Rectal smooth muscle tissue (tissue), 1 donor: ENCODE measurements around the gene ANKRD60.

Experiments
- H3K27ac ChIP-seq: one replicate; pipeline ENCODE4 v1.7.0; 2013; ENCODE audit warnings: low read depth, low read length, inconsistent platforms
- H3K27me3 ChIP-seq: one replicate; pipeline ENCODE4 v1.7.0; 2013; ENCODE audit warnings: low read length; ENCODE audit not compliant: control insufficient read depth, insufficient read depth
- H3K36me3 ChIP-seq: one replicate; pipeline ENCODE4 v1.7.0; 2013; ENCODE audit warnings: low read length; ENCODE audit not compliant: control insufficient read depth, insufficient read depth
- H3K4me1 ChIP-seq: one replicate; pipeline ENCODE4 v1.7.0; 2013; ENCODE audit warnings: low read length; ENCODE audit not compliant: control insufficient read depth, insufficient read depth
- H3K4me3 ChIP-seq: one replicate; pipeline ENCODE4 v1.7.0; 2013; ENCODE audit warnings: low read length
- H3K9ac ChIP-seq: one replicate; pipeline ENCODE4 v1.7.0; 2013; ENCODE audit warnings: low read length

The ANKRD60 gene

DNA sequence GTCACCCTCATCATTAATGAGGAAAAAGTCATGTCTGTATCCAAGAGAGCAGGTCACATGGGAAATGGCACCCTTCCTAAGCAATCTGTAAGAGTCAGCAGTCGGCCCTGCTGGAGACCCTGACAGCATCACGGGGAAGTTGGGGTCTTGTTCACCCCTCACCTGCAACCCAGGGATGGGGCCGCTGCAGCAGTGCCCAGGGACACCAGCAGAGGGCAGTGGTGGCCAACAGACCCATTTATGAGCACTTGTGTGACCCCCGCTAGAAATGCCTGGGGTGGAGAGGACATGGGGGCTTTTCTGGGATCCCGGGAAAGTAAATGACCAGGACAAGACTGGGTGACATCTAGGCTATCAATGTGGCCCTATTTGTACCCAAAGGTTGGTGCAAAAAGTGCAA is 35.9 kb downstream of the ANKRD60 start:
- no peak overlapping the region for H3K4me3 ChIP-seq
- no peaks in the 10 kb centered on the region for H3K4me1 ChIP-seq
- no peaks in the 10 kb centered on the region for H3K27me3 ChIP-seq
- no peak overlapping the region for H3K9ac ChIP-seq
- no peaks in the 10 kb centered on the region for H3K36me3 ChIP-seq
- H3K27ac ChIP-seq = no peak overlapping the region

- Histone ChIP-seq H3K9ac (no peak overlapping the region), H3K36me3 (no peaks in the 10 kb centered on the region), H3K27me3 (no peaks in the 10 kb centered on the region), H3K4me3 (no peak overlapping the region), H3K27ac (no peak overlapping the region), H3K4me1 (no peaks in the 10 kb centered on the region)
These were observed 36.4 kb downstream of the ANKRD60 start for GRCh38 chr20:58192065-58192464.

- no peak overlapping the region for H3K9ac ChIP-seq
- no peaks in the 10 kb centered on the region for H3K4me1 ChIP-seq
These were observed 39.9 kb downstream of the ANKRD60 start for GRCh38 chr20:58188527-58188926.

DNA sequence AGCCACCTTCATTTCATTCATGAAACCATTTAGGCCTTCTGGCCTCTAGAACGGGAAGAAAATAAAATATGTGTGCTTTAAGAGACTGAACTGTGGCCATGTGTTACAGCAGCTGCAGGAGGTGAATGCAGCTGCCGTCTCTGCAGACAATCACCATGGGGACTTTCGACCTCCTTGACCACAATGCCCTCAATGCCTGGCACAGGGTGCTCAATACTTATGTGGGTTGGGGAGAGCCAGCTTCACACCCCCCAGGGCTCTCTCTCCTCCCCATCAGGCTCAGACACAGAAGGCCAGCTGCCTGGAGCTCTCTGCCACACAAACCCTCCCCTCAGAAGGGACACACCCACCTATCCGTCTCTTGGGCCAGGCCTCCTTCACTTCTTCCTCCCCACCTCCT is 43.5 kb downstream of the ANKRD60 start:
- no peak overlapping the region for H3K9ac ChIP-seq

More at GRCh38 chr20:58188527-58188926, 39.9 kb downstream of the ANKRD60 start:
- Histone ChIP-seq H3K36me3 (no peaks in the 10 kb centered on the region), H3K27ac (no peak overlapping the region), H3K27me3 (no peaks in the 10 kb centered on the region), H3K4me3 (no peak overlapping the region)

DNA sequence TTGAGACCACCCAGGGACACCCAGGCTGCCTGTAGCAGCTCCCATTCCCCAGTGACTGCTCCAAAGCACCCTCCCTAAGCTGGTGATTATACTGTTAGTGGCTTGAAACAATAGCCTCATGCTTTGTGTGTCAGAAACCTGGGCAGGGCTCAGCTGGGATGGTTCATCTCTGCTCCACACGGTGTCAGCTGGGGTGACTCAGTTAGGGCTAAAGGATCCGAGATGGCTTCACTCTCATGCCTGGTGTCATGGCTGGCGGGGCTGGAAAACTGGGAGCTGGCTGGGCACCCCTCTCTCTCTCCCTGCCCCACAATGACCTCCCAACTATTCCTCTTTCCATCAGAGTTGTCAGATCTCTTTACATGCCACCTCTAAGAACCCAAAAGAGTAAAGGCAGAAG is 44.4 kb downstream of the ANKRD60 start:
- H3K27me3 ChIP-seq = peaks cover 4% of the 10 kb centered on the region
- H3K36me3 ChIP-seq = no peaks in the 10 kb centered on the region
- no peak overlapping the region for H3K9ac ChIP-seq
- H3K4me3 ChIP-seq = no peak overlapping the region
- no peak overlapping the region for H3K27ac ChIP-seq
- H3K4me1 ChIP-seq = no peaks in the 10 kb centered on the region

More for the DNA sequence above, 43.5 kb downstream of the ANKRD60 start:
- Histone ChIP-seq H3K27ac (no peak overlapping the region), H3K4me1 (no peaks in the 10 kb centered on the region), H3K36me3 (no peaks in the 10 kb centered on the region), H3K27me3 (peaks cover 1% of the 10 kb centered on the region), H3K4me3 (no peak overlapping the region)

DNA sequence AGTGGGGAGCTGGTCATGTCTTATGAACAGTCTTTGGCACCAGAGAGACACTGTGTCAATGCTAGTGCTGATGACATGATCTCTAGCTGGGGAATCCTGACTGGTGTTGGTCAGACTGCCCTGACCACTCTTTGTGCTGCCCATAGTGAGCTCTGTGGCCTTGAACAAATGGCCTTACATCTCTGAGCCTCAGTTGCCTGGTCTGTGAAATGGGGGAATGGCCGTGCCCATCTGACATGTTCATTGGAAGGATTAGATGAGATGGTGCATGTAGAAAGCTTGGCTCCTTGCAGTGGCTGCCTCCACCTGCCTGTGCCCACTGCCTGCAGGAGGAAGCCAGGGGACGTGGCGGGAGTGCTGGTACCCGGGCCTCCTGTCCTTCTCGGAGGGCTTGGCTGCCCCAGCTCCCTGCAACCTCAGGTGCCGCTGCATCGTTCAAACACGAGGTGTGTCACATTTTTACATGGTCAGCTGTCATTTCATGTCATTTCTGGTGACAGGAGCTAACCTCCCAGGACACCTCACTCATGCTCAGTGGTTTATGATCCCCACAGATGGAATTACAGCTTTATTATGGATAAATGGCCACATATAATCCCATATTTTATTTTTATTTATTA is 45.8 kb downstream of the ANKRD60 start:
- no peaks in the 10 kb centered on the region for H3K4me1 ChIP-seq
- H3K9ac ChIP-seq = no peak overlapping the region
- H3K36me3 ChIP-seq = no peaks in the 10 kb centered on the region
- H3K27me3 ChIP-seq = peaks cover 4% of the 10 kb centered on the region
- H3K27ac ChIP-seq = no peak overlapping the region
- no peak overlapping the region for H3K4me3 ChIP-seq

DNA sequence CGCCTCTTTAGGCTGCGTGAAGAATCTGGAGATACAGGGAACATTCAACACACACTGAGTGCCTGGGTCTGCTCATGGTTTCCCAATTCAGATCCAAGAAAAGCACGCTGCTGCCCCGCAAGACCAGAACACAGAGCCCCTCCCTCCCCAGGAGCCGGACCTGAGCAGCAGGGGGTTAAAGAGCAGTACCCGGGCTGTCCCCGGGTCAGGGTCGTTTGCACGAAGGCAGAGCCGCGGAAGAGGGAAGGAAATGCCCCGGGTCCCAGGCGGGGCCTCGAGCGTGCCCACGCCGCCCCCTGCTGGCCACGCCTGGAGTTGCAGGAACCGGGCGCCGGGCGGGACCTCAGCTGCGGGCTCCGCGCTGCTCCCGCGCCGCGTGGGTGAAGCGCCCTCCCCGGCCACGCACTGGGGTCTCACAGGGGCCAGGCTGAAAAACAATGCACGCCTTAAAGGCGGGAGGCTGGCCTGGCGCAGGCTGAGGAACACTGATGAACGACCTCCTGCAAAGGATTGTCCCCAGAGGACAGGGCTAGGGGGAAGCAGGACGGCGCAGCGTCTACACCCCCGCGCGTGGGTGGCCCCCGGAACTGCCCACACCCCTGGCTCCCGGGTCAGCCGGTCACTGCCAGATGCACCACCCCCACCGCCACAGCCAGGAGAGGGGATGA is 48.9 kb downstream of the ANKRD60 start:
- Histone ChIP-seq H3K27ac (no peak overlapping the region), H3K4me1 (peaks cover 3% of the 10 kb centered on the region), H3K27me3 (peaks cover 4% of the 10 kb centered on the region), H3K9ac (no peak overlapping the region), H3K4me3 (peak overlapping the region; percentile 57), H3K36me3 (no peaks in the 10 kb centered on the region)

GRCh38 chr20:58179083-58179431 is 49.4 kb downstream of the ANKRD60 start:
- H3K4me1 ChIP-seq = peaks cover 3% of the 10 kb centered on the region
- H3K9ac ChIP-seq = no peak overlapping the region
- H3K27ac ChIP-seq = no peak overlapping the region
- no peak overlapping the region for H3K4me3 ChIP-seq
- peaks cover 4% of the 10 kb centered on the region for H3K27me3 ChIP-seq
- no peaks in the 10 kb centered on the region for H3K36me3 ChIP-seq

GRCh38 chr20:58177799-58178198 is 50.7 kb downstream of the ANKRD60 start:
- no peaks in the 10 kb centered on the region for H3K36me3 ChIP-seq
- no peak overlapping the region for H3K4me3 ChIP-seq
- no peak overlapping the region for H3K9ac ChIP-seq
- H3K4me1 ChIP-seq = peaks cover 3% of the 10 kb centered on the region
- H3K27me3 ChIP-seq = peaks cover 4% of the 10 kb centered on the region
- no peak overlapping the region for H3K27ac ChIP-seq

DNA sequence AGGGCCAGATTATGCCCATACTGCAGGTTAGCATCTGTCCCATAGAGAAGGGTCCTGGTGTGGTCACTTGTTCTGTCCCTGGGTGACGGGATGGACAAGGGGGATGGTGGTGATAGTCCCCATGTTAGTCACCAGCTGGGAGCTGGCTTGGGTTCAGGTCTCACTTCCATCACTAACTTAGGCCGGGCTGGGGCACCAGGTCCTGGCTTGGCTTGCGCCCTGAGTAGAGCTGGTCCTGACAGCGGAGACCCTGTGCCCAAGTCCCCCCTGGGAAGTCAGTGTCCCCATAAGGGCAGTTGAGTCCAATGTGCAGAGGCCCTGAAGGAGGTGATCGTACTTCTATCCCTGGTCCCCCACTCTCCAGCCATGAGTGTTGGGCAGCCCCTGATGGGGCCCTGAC is 52.6 kb downstream of the ANKRD60 start:
- peak overlapping the region; percentile 69 for H3K27ac ChIP-seq
- H3K36me3 ChIP-seq = no peaks in the 10 kb centered on the region
- H3K9ac ChIP-seq = no peak overlapping the region
- H3K4me1 ChIP-seq = peaks cover 3% of the 10 kb centered on the region
- peaks cover 4% of the 10 kb centered on the region for H3K27me3 ChIP-seq
- peak overlapping the region; percentile 3 for H3K4me3 ChIP-seq

- Histone ChIP-seq H3K4me3 (peak overlapping the region; percentile 3), H3K4me1 (peaks cover 3% of the 10 kb centered on the region), H3K36me3 (no peaks in the 10 kb centered on the region), H3K27me3 (peaks cover 4% of the 10 kb centered on the region), H3K9ac (no peak overlapping the region), H3K27ac (peak overlapping the region; percentile 69)
These were observed 53.0 kb downstream of the ANKRD60 start for GRCh38 chr20:58175425-58175824.

DNA sequence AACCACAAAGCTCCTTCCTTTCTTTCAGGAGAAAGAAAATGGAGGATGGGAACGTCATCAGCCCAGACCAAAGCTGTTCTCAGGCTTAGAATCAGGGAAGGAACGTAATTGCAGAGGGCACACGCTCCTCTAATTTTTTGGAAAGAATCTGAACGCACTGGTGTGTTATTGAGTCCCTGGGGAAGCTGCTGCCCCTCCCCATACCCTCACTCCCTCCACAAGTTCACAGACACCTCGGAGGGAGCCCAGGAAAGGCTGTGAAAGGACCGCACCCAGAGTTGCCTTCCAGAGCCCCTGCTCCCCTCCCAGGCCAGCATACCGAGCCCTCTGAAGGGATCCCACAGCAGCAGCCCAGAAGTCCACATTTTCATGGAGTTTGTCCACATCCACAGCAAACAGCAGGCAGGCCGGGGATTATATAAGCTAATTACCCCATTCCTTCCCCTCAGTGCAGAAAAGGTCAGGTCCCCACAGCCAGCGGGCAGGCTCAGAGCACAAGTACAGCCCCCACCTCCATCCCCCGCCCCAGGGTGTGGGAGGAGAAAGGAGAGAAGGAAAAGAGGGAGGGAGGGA is 53.7 kb downstream of the ANKRD60 start:
- H3K36me3 ChIP-seq = no peaks in the 10 kb centered on the region

More for the DNA sequence above, 53.7 kb downstream of the ANKRD60 start:
- Histone ChIP-seq H3K27ac (peak overlapping the region; percentile 69), H3K9ac (no peak overlapping the region), H3K4me3 (peak overlapping the region; percentile 23), H3K27me3 (peaks cover under 1% of the 10 kb centered on the region), H3K4me1 (peaks cover 3% of the 10 kb centered on the region)
